DLD1 (cell line): Measurements from ENCODE around the gene LTO1.
"Not testable (repeated sequence)": the region's sequence is repeated elsewhere in the genome, so short reads cannot be mapped to it uniquely, and the experiment has no call there.

ENCODE experiments used
- in situ Hi-C: cut with HindIII; loops from 2 replicates; pipeline ENCODE4 v1.10.0; 2017; ENCODE audit warnings: low sequenced_read_pairs

The LTO1 gene

GRCh38 chr11:69637941-69638871, 36.9 kb downstream of the LTO1 start:
- in situ Hi-C loops, result no loop called here

- in situ Hi-C loops, result no loop called here
These were observed 37.8 kb downstream of the LTO1 start for GRCh38 chr11:69637198-69637940.

GRCh38 chr11:69636512-69637197, 38.5 kb downstream of the LTO1 start:
- in situ Hi-C loops, result no loop called here

GRCh38 chr11:69635804-69636511, 39.2 kb downstream of the LTO1 start:
- in situ Hi-C loops, result no loop called here

GRCh38 chr11:69635195-69635594, 40.0 kb downstream of the LTO1 start:
- in situ Hi-C loops, result no loop called here

- in situ Hi-C loops, result no loop called here
These were observed 40.6 kb downstream of the LTO1 start for GRCh38 chr11:69634590-69634989.

GRCh38 chr11:69634069-69634468, 41.1 kb downstream of the LTO1 start:
- in situ Hi-C loops, result no loop called here

GRCh38 chr11:69632900-69633299, 42.3 kb downstream of the LTO1 start:
- in situ Hi-C loops, result no loop called here

GRCh38 chr11:69630424-69630823, 44.7 kb downstream of the LTO1 start:
- in situ Hi-C loops, result no loop called here

- in situ Hi-C loops, result no loop called here
These were observed 45.1 kb downstream of the LTO1 start for GRCh38 chr11:69630017-69630416.

- in situ Hi-C loops, result no loop called here
These were observed 47.6 kb downstream of the LTO1 start for GRCh38 chr11:69627551-69627950.

GRCh38 chr11:69625476-69625875, 49.7 kb downstream of the LTO1 start:
- in situ Hi-C loops, result no loop called here

GRCh38 chr11:69624293-69624692, 50.9 kb downstream of the LTO1 start:
- in situ Hi-C loops, result no loop called here

- in situ Hi-C loops, result not testable (repeated sequence)
These were observed 53.0 kb downstream of the LTO1 start for GRCh38 chr11:69622097-69622681.

GRCh38 chr11:69620683-69621290, 54.4 kb downstream of the LTO1 start:
- in situ Hi-C loops, result no loop called here

GRCh38 chr11:69618237-69618636, 56.9 kb downstream of the LTO1 start:
- in situ Hi-C loops, result no loop called here

GRCh38 chr11:69617682-69618081, 57.5 kb downstream of the LTO1 start:
- in situ Hi-C loops, result no loop called here

- in situ Hi-C loops, result no loop called here
These were observed 57.9 kb downstream of the LTO1 start for GRCh38 chr11:69617220-69617619.
